Measurements from ENCODE around the gene PLA2G1B.

GRCh38 chr12:120332523-120332922 lies 4.9 kb upstream of the PLA2G1B start:
- TF ChIP-seq CTCF (IDR thresholded peaks at IDR 0.05) (no peak), POLR2AphosphoS5 (IDR thresholded peaks at IDR 0.05) (no peak), POLR2A (IDR thresholded peaks at IDR 0.05) (no peak)

All from upper lobe of left lung (tissue), 4 donors.